Gastrocnemius medialis (tissue), 4 donors: Measurements from ENCODE around the gene LSAMP. TPM values are rescaled to one million over a fixed set of nuclear protein-coding genes. Genes with fewer than 3 reads are reported as not detected.
"Not testable (repeated sequence)": the region's sequence is repeated elsewhere in the genome, so short reads cannot be mapped to it uniquely, and the experiment has no call there.

Source experiments
- ATAC-seq, 2 donors: fragments of 150-250 bp; one replicate each; pipeline ENCODE4 v1.9.1; 2016
- DNase-seq, 2 donors: peaks; one replicate each; pipeline ENCODE4 v3.0.0-alpha.2; 2019
- H3K27ac ChIP-seq, 4 donors: fragments of 200-600 bp; sonication (generic); 1 replicate in 1 of 4; 2 replicates in 3 of 4; pipeline ENCODE4 v1.5.1; 2016 to 2018; ENCODE audit warnings: mild to moderate bottlenecking in 2 of 4, moderate library complexity in 1 of 4
- H3K27me3 ChIP-seq, 3 donors: fragments of 200-600 bp; sonication (generic) in 2 of 3; 1 replicate in 1 of 3; 2 replicates in 2 of 3; pipeline versions ENCODE4 v1.5.1 to v1.6.0; 2016 to 2019; ENCODE audit warnings: mild to moderate bottlenecking in 1 of 3, moderate library complexity in 1 of 3
- H3K36me3 ChIP-seq, 2 donors: fragments of 200-600 bp; sonication (generic) in 1 of 2; one replicate each; pipeline ENCODE4 v1.5.1; 2017 to 2018
- H3K4me1 ChIP-seq, 2 donors: fragments of 200-600 bp; sonication (generic) in 1 of 2; one replicate each; pipeline ENCODE4 v1.5.1; 2016 to 2017; ENCODE audit warnings: mild to moderate bottlenecking in 2 of 2
- H3K4me3 ChIP-seq, 4 donors: fragments of 200-600 bp; sonication (generic) in 3 of 4; 1 replicate in 1 of 4; 2 replicates in 3 of 4; pipeline ENCODE4 v1.5.1; 2016 to 2019; ENCODE audit warnings: mild to moderate bottlenecking in 2 of 4
- H3K9me3 ChIP-seq, 3 donors: fragments of 200-600 bp; sonication (generic) in 2 of 3; 1 replicate in 1 of 3; 2 replicates in 2 of 3; pipeline ENCODE4 v1.5.1; 2016 to 2019
- POLR2A ChIP-seq, 2 donors: fragments of 450-650 bp; IDR thresholded peaks; one replicate each; pipeline ENCODE4 v1.6.1; 2017; ENCODE audit warnings: antibody characterized with exemption in 2 of 2, mild to moderate bottlenecking in 2 of 2, moderate library complexity in 2 of 2
- in situ Hi-C, 4 donors: fragments of 200-750 bp; cut with MboI; loops; one replicate each; pipeline versions ENCODE4 v1.15.0 to v1.8.0; 2017; ENCODE audit warnings: low sequenced_read_pairs in 4 of 4
- intact Hi-C: fragments of 100-400 bp; cut with DNase I; formaldehyde crosslinking; loops from one replicate; pipeline ENCODE4 v1.15.1; 2023; ENCODE audit warnings: low total_unique reads
- total RNA-seq, 4 donors: library from RNA; depleted of rRNA; stranded (reverse); fragments of >200 nt; gene quantifications; one replicate each; pipeline versions ENCODE4 v1.1.0 to v1.2.3, GENCODE V29; 2016
- TF ChIP-seq, protein P1 (sequence below), 5 experiments: fragments of 450-650 bp in 3 of 5; fragments of 200-600 bp in 2 of 5; sonication (generic) in 2 of 5; IDR thresholded peaks in 4 of 5; conservative IDR thresholded peaks in 1 of 5; 1 replicate in 4 of 5; 2 replicates in 1 of 5; pipeline ENCODE4 v1.5.1; 2016 to 2019; ENCODE audit warnings: antibody characterized with exemption in 5 of 5, mild to moderate bottlenecking in 3 of 5, moderate library complexity in 3 of 5

LSAMP gene
- total RNA-seq, 4 donors from 2014 or later: 0.07 to 0.10 TPM; not detected in 2

DNA sequence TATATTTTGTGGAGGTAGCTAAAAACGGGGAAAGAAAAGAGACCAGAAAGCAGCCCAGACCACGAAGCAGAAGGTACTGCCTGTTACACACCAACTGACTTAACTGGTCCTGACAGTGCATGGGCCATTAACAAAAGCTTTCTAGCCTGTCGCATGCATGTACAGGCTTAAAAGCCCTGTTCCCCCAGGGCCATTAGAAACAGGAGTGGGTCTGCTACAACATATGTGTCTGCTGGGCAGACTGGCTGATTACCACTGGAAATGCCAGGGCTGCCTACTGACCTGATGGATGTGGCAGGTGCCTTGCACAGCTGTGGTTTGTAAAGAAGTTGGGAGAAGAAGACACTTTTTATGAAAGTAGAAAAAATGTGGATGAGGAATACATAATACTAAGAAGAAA is 684.6 kb downstream of the LSAMP start:
- H3K4me3 ChIP-seq: no peak overlapping the region
- H3K4me1 ChIP-seq: peaks cover 0 to 12% of the 10 kb centered on the region in 2 donors
- ATAC-seq (no peak), DNase-seq (no peak)
- no peaks in the 10 kb centered on the region for H3K36me3 ChIP-seq
- intact Hi-C loops: no loop called here
- in situ Hi-C loops: no loop called here
- H3K27me3 ChIP-seq: no peaks in the 10 kb centered on the region
- TF ChIP-seq, protein P1, sequence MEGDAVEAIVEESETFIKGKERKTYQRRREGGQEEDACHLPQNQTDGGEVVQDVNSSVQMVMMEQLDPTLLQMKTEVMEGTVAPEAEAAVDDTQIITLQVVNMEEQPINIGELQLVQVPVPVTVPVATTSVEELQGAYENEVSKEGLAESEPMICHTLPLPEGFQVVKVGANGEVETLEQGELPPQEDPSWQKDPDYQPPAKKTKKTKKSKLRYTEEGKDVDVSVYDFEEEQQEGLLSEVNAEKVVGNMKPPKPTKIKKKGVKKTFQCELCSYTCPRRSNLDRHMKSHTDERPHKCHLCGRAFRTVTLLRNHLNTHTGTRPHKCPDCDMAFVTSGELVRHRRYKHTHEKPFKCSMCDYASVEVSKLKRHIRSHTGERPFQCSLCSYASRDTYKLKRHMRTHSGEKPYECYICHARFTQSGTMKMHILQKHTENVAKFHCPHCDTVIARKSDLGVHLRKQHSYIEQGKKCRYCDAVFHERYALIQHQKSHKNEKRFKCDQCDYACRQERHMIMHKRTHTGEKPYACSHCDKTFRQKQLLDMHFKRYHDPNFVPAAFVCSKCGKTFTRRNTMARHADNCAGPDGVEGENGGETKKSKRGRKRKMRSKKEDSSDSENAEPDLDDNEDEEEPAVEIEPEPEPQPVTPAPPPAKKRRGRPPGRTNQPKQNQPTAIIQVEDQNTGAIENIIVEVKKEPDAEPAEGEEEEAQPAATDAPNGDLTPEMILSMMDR (IDR thresholded peaks at IDR 0.05 in 4 of 5, conservative IDR thresholded peaks at IDR 0.05 in 1 of 5): no peak
- no peak for TF ChIP-seq POLR2A (IDR thresholded peaks at IDR 0.05)
- no peaks in the 10 kb centered on the region for H3K9me3 ChIP-seq
- no peak overlapping the region for H3K27ac ChIP-seq

DNA sequence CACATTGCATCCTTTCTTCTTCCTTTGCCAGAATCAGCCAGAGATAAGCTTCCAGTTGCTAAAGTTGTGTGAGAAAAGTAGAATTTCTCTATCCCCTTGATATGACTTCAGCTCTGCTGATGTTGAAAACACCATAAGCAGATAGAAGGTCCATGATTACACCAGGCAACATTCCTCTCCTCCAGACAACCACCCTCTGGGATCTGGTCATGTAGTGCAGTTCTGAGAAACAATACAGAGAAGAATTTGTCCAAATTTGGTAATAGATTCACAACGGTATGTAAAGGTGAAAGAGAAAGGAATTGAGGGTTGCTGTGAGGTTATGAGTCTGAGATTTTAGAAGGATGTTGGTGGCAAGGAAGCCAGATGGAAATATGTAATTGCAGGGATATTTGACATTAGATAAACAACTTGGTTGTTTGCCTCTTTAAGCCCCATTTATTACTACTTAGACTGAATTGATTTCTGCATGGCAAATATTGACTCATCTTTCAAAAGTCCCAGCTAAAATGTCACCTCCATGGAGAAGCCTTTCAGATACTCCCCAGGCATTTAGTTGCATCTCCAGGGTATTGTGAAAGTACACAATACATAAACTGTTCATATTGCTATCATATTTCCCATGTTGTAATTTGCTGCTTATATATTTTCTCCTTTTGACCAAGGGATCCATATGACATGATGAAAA is 687.1 kb downstream of the LSAMP start:
- H3K27ac ChIP-seq: no peak overlapping the region
- H3K9me3 ChIP-seq: no peaks in the 10 kb centered on the region
- no peak for ATAC-seq
- DNase-seq: no peak
- no peak overlapping the region for H3K4me3 ChIP-seq
- intact Hi-C loops (no loop called here), in situ Hi-C loops (no loop called here)
- H3K27me3 ChIP-seq: no peaks in the 10 kb centered on the region
- no peaks in the 10 kb centered on the region for H3K36me3 ChIP-seq
- no peak for TF ChIP-seq POLR2A (IDR thresholded peaks at IDR 0.05)
- TF ChIP-seq, protein P1 (IDR thresholded peaks at IDR 0.05 in 4 of 5, conservative IDR thresholded peaks at IDR 0.05 in 1 of 5): no peak
- H3K4me1 ChIP-seq: peaks cover 0 to 12% of the 10 kb centered on the region in 2 donors

DNA sequence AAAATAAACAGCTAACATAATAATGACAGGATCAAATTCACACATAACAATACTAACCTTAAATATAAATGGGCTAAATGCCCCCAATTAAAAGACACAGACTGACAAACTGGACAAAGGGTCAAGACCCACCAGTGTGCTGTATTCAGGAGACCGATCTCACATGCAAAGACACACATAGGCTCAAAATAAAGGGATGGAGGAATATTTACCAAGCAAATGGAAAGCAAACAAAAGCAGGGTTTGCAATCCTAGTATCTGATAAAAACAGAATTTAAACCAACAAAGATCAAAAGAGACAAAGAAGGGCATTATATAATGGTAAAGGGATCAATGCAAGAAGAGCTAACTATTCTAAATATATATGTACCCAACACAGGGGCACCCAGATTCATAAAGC is 692.3 kb downstream of the LSAMP start:
- H3K27me3 ChIP-seq, intact Hi-C loops, ATAC-seq, H3K4me3 ChIP-seq, H3K36me3 ChIP-seq, in situ Hi-C loops, H3K27ac ChIP-seq, H3K9me3 ChIP-seq, H3K4me1 ChIP-seq, DNase-seq: not testable (repeated sequence)
